Loucy (cell line): Measurements from ENCODE around the gene GALNT9.
A peak's percentile ranks its signal among the peaks of the same experiment; 100 is the strongest.

Source experiments
- H2AFZ ChIP-seq: fragments of 200-600 bp; sonication (generic); 2 replicates; pipeline ENCODE4 v1.6.0; 2016; ENCODE audit warnings: antibody characterized with exemption, mild to moderate bottlenecking, low read length, moderate library complexity
- H3F3A ChIP-seq: fragments of 200-600 bp; 2 replicates; pipeline ENCODE4 v1.6.0; 2016; ENCODE audit warnings: antibody characterized with exemption, low read depth, mild to moderate bottlenecking
- H3K27me3 ChIP-seq: fragments of 200-600 bp; sonication (generic); 2 replicates; pipeline ENCODE4 v1.6.1; 2014; ENCODE audit warnings: low read length, mild to moderate bottlenecking; ENCODE audit not compliant: insufficient read depth, poor library complexity, severe bottlenecking
- H3K36me3 ChIP-seq: fragments of 200-600 bp; sonication (generic); 2 replicates; pipeline ENCODE4 v1.6.1; 2016; ENCODE audit warnings: low read length; ENCODE audit not compliant: insufficient read depth
- H3K4me1 ChIP-seq: fragments of 200-600 bp; sonication (generic); 2 replicates; pipeline ENCODE4 v1.5.1; 2014; ENCODE audit warnings: low read length, mild to moderate bottlenecking; ENCODE audit not compliant: insufficient read depth, poor library complexity, severe bottlenecking
- H3K4me2 ChIP-seq: fragments of 200-600 bp; sonication (generic); 2 replicates; pipeline ENCODE4 v1.6.0; 2014; ENCODE audit warnings: antibody characterized with exemption, low read length, low read depth, mild to moderate bottlenecking; ENCODE audit not compliant: poor library complexity, severe bottlenecking
- H3K4me3 ChIP-seq: fragments of 200-600 bp; sonication (generic); 2 replicates; pipeline ENCODE4 v1.5.1; 2014; ENCODE audit warnings: low read length, mild to moderate bottlenecking, mixed read lengths; ENCODE audit not compliant: poor library complexity, severe bottlenecking
- H3K79me2 ChIP-seq: fragments of 200-600 bp; sonication (generic); 2 replicates; pipeline ENCODE4 v1.6.1; 2014; ENCODE audit warnings: low read length; ENCODE audit not compliant: insufficient read depth
- H3K9ac ChIP-seq: fragments of 200-600 bp; sonication (generic); 2 replicates; pipeline ENCODE4 v1.6.0; 2014; ENCODE audit warnings: mild to moderate bottlenecking, low read depth, low read length, moderate library complexity; ENCODE audit not compliant: poor library complexity, severe bottlenecking
- H3K9me2 ChIP-seq: fragments of 200-600 bp; sonication (generic); replicated peaks from 2 replicates; pipeline ENCODE4 v1.6.1; 2016; ENCODE audit warnings: low read depth, low read length, mixed read lengths
- H3K9me3 ChIP-seq: fragments of 200-600 bp; sonication (generic); 2 replicates; pipeline ENCODE4 v1.6.1; 2014; ENCODE audit warnings: mild to moderate bottlenecking, antibody characterized with exemption, low read length, low read depth; ENCODE audit not compliant: insufficient read depth
- H4K20me1 ChIP-seq: fragments of 200-600 bp; sonication (generic); 2 replicates; pipeline ENCODE4 v1.6.0; 2014; ENCODE audit warnings: antibody characterized with exemption, low read length, mild to moderate bottlenecking; ENCODE audit not compliant: insufficient read depth, poor library complexity, severe bottlenecking
- EZH2phosphoT487 ChIP-seq: fragments of 200-600 bp; IDR thresholded peaks from 2 replicates; pipeline ENCODE4 v1.6.1; 2018; ENCODE audit warnings: antibody characterized with exemption, mild to moderate bottlenecking, moderate library complexity, borderline replicate concordance
- TF ChIP-seq, protein P1 (sequence below): fragments of 200-600 bp; sonication (generic); conservative IDR thresholded peaks from 2 replicates; pipeline ENCODE4 v1.5.1; 2014; ENCODE audit warnings: mild to moderate bottlenecking, antibody characterized with exemption, low read length

The GALNT9 gene

DNA sequence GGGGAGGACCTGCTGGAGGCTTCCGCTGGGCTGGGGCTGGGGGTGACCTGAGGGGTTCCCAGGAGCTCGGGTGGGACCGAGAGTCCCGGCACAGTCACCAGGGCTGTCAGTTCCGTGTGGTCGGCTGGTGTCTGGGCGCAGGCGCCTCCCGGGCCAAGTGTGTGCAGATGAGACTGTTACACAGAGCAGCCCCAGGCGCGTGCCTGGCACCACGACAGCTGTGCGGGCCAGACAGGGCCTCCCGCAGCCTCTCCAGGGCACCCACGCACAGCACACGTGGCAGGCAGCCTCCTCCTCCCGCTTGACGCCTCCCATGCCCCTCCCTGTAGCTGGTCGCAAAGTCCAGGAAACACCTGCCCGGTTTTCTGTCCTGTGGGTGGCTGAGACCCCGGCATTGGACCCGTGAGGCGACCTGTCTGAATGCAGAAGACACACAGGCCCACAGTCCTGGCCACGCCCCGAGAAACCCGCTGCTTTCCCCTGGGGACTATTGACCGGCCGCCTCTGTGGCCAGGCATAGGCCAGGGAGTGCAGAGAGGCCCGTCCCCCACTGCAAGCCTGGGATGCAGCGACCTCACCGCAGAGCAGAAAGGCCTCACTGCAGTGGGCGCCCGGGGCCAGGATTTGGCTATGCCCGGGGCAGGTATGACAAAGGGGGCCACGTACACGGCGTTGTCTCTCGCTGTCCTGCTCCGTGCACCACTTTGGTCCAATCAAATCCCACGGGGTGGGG is 12.1 kb upstream of the GALNT9 start:
- Histone ChIP-seq H3K9me2 (no peaks in the 10 kb centered on the region), H3K79me2 (no peaks in the 10 kb centered on the region), H4K20me1 (no peaks in the 10 kb centered on the region), H3K4me3 (peak overlapping the region; percentile 24), H3K9ac (no peak overlapping the region), H3K36me3 (no peaks in the 10 kb centered on the region), H3K27me3 (no peaks in the 10 kb centered on the region), H3F3A (no peaks in the 10 kb centered on the region), H3K4me1 (peaks cover 24% of the 10 kb centered on the region), H3K9me3 (no peaks in the 10 kb centered on the region; the same call in 1 of the 2 replicates), H3K4me2 (peak overlapping the region; percentile 47), H2AFZ (no peak overlapping the region)
- TF ChIP-seq EZH2phosphoT487: no peak
- TF ChIP-seq, protein P1, sequence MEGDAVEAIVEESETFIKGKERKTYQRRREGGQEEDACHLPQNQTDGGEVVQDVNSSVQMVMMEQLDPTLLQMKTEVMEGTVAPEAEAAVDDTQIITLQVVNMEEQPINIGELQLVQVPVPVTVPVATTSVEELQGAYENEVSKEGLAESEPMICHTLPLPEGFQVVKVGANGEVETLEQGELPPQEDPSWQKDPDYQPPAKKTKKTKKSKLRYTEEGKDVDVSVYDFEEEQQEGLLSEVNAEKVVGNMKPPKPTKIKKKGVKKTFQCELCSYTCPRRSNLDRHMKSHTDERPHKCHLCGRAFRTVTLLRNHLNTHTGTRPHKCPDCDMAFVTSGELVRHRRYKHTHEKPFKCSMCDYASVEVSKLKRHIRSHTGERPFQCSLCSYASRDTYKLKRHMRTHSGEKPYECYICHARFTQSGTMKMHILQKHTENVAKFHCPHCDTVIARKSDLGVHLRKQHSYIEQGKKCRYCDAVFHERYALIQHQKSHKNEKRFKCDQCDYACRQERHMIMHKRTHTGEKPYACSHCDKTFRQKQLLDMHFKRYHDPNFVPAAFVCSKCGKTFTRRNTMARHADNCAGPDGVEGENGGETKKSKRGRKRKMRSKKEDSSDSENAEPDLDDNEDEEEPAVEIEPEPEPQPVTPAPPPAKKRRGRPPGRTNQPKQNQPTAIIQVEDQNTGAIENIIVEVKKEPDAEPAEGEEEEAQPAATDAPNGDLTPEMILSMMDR: no peak

DNA sequence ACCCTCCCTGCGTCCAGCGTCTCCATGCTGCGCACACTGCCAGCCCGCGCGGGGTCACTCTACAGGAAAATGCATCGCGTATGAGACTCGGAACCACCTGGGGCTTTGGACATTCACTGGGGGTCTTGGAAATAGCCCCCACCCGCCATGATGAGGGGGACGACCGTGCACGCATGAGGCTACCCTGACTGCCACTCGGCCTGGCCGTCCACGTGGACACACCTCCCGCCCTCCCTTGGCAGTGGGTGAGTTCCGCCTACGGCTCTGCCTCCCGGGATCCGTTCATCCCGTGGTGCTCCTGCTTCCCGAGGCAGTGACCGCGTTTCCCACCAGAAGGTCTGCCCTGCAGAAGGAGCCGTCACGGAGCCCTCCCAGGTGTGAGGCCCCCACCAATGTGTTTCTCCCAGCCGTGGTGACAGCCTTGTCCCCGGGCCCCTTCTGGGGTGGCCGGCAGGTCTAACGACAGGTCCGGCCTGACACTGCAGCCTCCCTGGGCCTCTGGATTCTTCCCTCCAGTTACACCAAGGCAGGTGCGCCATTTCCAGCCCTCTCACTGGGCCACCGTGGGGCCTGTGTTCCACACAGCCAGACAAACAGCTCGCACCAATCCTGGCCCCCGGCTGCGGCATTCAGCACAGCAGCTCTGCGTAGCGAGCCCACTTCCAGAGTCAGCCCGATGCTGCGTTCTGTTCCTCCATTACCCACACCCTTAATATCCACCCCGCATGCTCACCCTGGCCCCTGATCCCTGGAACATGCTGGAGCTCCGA is 11.1 kb upstream of the GALNT9 start:
- no peak for TF ChIP-seq EZH2phosphoT487
- TF ChIP-seq, protein P1: no peak
- H4K20me1 ChIP-seq: no peaks in the 10 kb centered on the region
- no peaks in the 10 kb centered on the region for H3K27me3 ChIP-seq
- no peaks in the 10 kb centered on the region for H3F3A ChIP-seq
- no peak overlapping the region for H3K9ac ChIP-seq
- H3K36me3 ChIP-seq: no peaks in the 10 kb centered on the region
- no peaks in the 10 kb centered on the region for H3K9me2 ChIP-seq
- no peak overlapping the region for H3K4me3 ChIP-seq
- H3K4me1 ChIP-seq: peaks cover 24% of the 10 kb centered on the region
- no peak overlapping the region for H2AFZ ChIP-seq
- no peak overlapping the region for H3K4me2 ChIP-seq
- no peaks in the 10 kb centered on the region for H3K79me2 ChIP-seq
- H3K9me3 ChIP-seq: no peaks in the 10 kb centered on the region; the same call in 1 of the 2 replicates

DNA sequence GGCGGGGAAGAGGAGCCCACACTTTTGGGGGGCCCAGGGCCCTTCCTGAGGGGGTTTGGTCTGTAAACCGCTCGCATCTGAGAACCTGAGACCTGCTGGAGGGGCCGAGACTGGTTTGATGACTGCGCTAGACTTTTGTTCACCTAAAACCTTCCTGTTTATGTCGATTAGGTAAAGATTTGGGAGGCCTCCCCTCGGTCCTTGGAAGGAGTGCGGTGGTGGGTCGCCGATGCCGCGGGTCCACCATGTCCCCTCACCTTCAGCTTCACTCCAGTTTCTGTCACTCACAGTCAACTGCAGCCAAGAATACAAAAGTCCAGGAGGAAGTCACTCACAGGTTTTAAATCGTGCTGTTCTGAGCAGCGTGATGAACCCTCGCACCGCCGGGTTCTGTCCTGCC is 10.5 kb upstream of the GALNT9 start:
- peaks cover 24% of the 10 kb centered on the region for H3K4me1 ChIP-seq
- H3K27me3 ChIP-seq: no peaks in the 10 kb centered on the region
- no peaks in the 10 kb centered on the region for H3K9me2 ChIP-seq
- no peak overlapping the region for H3K4me2 ChIP-seq
- no peak overlapping the region for H2AFZ ChIP-seq
- H3F3A ChIP-seq: no peaks in the 10 kb centered on the region
- H3K9me3 ChIP-seq: no peaks in the 10 kb centered on the region; the same call in 1 of the 2 replicates
- no peak overlapping the region for H3K9ac ChIP-seq
- H3K79me2 ChIP-seq: no peaks in the 10 kb centered on the region
- TF ChIP-seq, protein P1: no peak
- no peak for TF ChIP-seq EZH2phosphoT487
- H3K4me3 ChIP-seq: no peak overlapping the region
- H3K36me3 ChIP-seq: no peaks in the 10 kb centered on the region
- H4K20me1 ChIP-seq: no peaks in the 10 kb centered on the region
